ENCODE data around the gene SMARCA2.

Gene SMARCA2

DNA sequence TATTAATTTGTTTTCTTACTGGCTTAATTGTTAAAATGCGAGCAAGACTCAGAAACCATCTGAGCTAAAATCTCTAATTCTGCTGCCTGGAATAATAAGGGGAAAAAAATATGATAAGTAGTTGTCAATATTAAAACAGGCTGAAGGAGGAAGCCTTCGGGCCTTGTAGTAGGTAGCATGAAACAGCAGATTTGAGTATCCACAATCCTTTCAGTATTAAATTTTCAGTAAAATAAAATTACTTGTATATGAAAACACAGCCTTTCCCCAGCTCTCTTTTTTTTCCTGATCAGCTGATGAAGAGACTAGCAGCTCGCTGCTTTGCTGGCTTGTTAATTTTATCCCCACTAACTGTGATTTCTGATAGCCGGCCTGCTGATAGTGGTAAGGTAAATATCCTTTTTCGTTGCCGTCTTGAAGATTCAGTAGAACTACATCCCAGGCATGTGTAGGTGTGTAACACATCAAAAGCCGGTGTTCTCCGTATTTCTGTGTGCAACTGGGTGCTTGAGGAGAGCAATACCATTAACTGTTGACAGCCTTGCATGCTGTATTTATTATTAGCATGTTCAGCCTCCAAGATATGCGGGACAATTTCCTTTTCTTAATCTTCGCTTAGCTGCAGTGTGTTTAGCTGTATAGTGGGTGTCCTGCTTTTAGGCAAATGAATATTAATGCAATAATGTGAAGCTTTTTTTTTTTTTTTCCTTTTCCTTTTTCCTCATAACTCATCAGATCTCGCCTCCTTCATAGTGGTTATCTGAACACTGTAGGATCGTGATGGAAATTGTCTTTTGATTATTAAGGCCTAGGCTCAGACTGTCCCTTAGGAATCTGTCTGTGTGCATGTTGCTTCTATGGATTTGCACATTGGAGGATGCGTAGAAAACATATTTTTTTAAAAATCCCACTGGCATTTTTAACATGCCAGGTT, 144.6 kb downstream of the SMARCA2 start:
- H3K27ac ChIP-seq (ENCODE audit: insufficient read depth, low read length, poor library complexity, severe bottlenecking): no peak overlapping the region

GRCh38 chr9:2161661-2162060, 146.5 kb downstream of the SMARCA2 start:
- Histone ChIP-seq H3K4me1 (ENCODE audit: control insufficient read depth, insufficient read depth, low read length, poor library complexity, severe bottlenecking) (peaks cover 23% of the 10 kb centered on the region), H3K27ac (ENCODE audit: insufficient read depth, low read length, poor library complexity, severe bottlenecking) (no peak overlapping the region), H3K27me3 (replicated peaks; ENCODE audit: control insufficient read depth, insufficient read depth, low read length, poor library complexity, severe bottlenecking) (no peaks in the 10 kb centered on the region), H3K9me3 (ENCODE audit: control insufficient read depth, low read length) (no peaks in the 10 kb centered on the region), H3K36me3 (ENCODE audit: control insufficient read depth, insufficient read depth, low read length) (peaks cover 21% of the 10 kb centered on the region), H3K4me3 (ENCODE audit: insufficient read depth, low read depth, low read length, poor library complexity, severe bottlenecking) (no peak overlapping the region)
- DNase-seq: no peak

More for the DNA sequence above, 144.6 kb downstream of the SMARCA2 start:
- no peak overlapping the region for H3K4me3 ChIP-seq (ENCODE audit: insufficient read depth, low read depth, low read length, poor library complexity, severe bottlenecking)
- H3K36me3 ChIP-seq (ENCODE audit: control insufficient read depth, insufficient read depth, low read length): peaks cover 21% of the 10 kb centered on the region
- peaks cover 24% of the 10 kb centered on the region for H3K4me1 ChIP-seq (ENCODE audit: control insufficient read depth, insufficient read depth, low read length, poor library complexity, severe bottlenecking)
- DNase-seq: no peak
- H3K27me3 ChIP-seq (replicated peaks; ENCODE audit: control insufficient read depth, insufficient read depth, low read length, poor library complexity, severe bottlenecking): no peaks in the 10 kb centered on the region
- H3K9me3 ChIP-seq (ENCODE audit: control insufficient read depth, low read length): no peaks in the 10 kb centered on the region

- no peak overlapping the region for H3K27ac ChIP-seq (ENCODE audit: insufficient read depth, low read length, poor library complexity, severe bottlenecking)
- H3K4me1 ChIP-seq (ENCODE audit: control insufficient read depth, insufficient read depth, low read length, poor library complexity, severe bottlenecking): peaks cover 13% of the 10 kb centered on the region
- no peaks in the 10 kb centered on the region for H3K27me3 ChIP-seq (replicated peaks; ENCODE audit: control insufficient read depth, insufficient read depth, low read length, poor library complexity, severe bottlenecking)
- peaks cover 24% of the 10 kb centered on the region for H3K36me3 ChIP-seq (ENCODE audit: control insufficient read depth, insufficient read depth, low read length)
- DNase-seq: no peak
- H3K4me3 ChIP-seq (ENCODE audit: insufficient read depth, low read depth, low read length, poor library complexity, severe bottlenecking): no peak overlapping the region
- H3K9me3 ChIP-seq (ENCODE audit: control insufficient read depth, low read length): no peaks in the 10 kb centered on the region
Observed at GRCh38 chr9:2163231-2163885, 148.2 kb downstream of the SMARCA2 start.

GRCh38 chr9:2164268-2164667, 149.1 kb downstream of the SMARCA2 start:
- H3K9me3 ChIP-seq (ENCODE audit: control insufficient read depth, low read length): no peaks in the 10 kb centered on the region
- H3K4me3 ChIP-seq (ENCODE audit: insufficient read depth, low read depth, low read length, poor library complexity, severe bottlenecking): no peak overlapping the region
- H3K4me1 ChIP-seq (ENCODE audit: control insufficient read depth, insufficient read depth, low read length, poor library complexity, severe bottlenecking): peaks cover 6% of the 10 kb centered on the region
- H3K36me3 ChIP-seq (ENCODE audit: control insufficient read depth, insufficient read depth, low read length): peaks cover 25% of the 10 kb centered on the region
- DNase-seq: no peak
- H3K27me3 ChIP-seq (replicated peaks; ENCODE audit: control insufficient read depth, insufficient read depth, low read length, poor library complexity, severe bottlenecking): no peaks in the 10 kb centered on the region
- no peak overlapping the region for H3K27ac ChIP-seq (ENCODE audit: insufficient read depth, low read length, poor library complexity, severe bottlenecking)

GRCh38 chr9:2166203-2166602, 151.1 kb downstream of the SMARCA2 start:
- H3K27ac ChIP-seq (ENCODE audit: insufficient read depth, low read length, poor library complexity, severe bottlenecking): no peak overlapping the region
- no peaks in the 10 kb centered on the region for H3K27me3 ChIP-seq (replicated peaks; ENCODE audit: control insufficient read depth, insufficient read depth, low read length, poor library complexity, severe bottlenecking)
- no peaks in the 10 kb centered on the region for H3K9me3 ChIP-seq (ENCODE audit: control insufficient read depth, low read length)
- no peaks in the 10 kb centered on the region for H3K4me1 ChIP-seq (ENCODE audit: control insufficient read depth, insufficient read depth, low read length, poor library complexity, severe bottlenecking)
- no peak overlapping the region for H3K4me3 ChIP-seq (ENCODE audit: insufficient read depth, low read depth, low read length, poor library complexity, severe bottlenecking)
- peaks cover 41% of the 10 kb centered on the region for H3K36me3 ChIP-seq (ENCODE audit: control insufficient read depth, insufficient read depth, low read length)
- DNase-seq: no peak

DNA sequence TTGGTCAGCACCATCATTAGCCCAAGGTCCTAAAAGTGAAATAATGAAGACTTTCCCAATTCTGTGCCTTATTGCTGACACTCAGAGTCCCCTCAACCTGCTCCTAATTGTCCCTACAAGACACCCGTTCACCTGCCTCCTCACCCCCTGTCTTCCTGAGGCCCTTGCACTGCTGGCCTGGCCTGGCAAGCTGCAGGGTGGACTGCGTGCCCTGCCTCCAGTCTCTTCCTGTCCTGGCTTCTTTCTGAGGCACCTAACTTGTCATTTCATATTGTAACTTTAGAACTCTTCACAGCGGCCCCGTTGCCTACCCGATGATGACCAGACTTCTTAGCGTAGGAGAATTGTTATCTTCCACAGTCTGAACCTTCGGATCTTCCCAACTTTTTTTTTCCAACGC, 153.9 kb downstream of the SMARCA2 start:
- H3K9me3 ChIP-seq (ENCODE audit: control insufficient read depth, low read length): no peaks in the 10 kb centered on the region
- H3K4me3 ChIP-seq (ENCODE audit: insufficient read depth, low read depth, low read length, poor library complexity, severe bottlenecking): no peak overlapping the region
- no peaks in the 10 kb centered on the region for H3K27me3 ChIP-seq (replicated peaks; ENCODE audit: control insufficient read depth, insufficient read depth, low read length, poor library complexity, severe bottlenecking)
- no peaks in the 10 kb centered on the region for H3K4me1 ChIP-seq (ENCODE audit: control insufficient read depth, insufficient read depth, low read length, poor library complexity, severe bottlenecking)
- no peak overlapping the region for H3K27ac ChIP-seq (ENCODE audit: insufficient read depth, low read length, poor library complexity, severe bottlenecking)
- H3K36me3 ChIP-seq (ENCODE audit: control insufficient read depth, insufficient read depth, low read length): peaks cover 33% of the 10 kb centered on the region
- DNase-seq: no peak

GRCh38 chr9:2170722-2171121, 155.6 kb downstream of the SMARCA2 start:
- H3K27ac ChIP-seq (ENCODE audit: insufficient read depth, low read length, poor library complexity, severe bottlenecking): no peak overlapping the region
- H3K4me1 ChIP-seq (ENCODE audit: control insufficient read depth, insufficient read depth, low read length, poor library complexity, severe bottlenecking): no peaks in the 10 kb centered on the region
- no peaks in the 10 kb centered on the region for H3K27me3 ChIP-seq (replicated peaks; ENCODE audit: control insufficient read depth, insufficient read depth, low read length, poor library complexity, severe bottlenecking)
- H3K36me3 ChIP-seq (ENCODE audit: control insufficient read depth, insufficient read depth, low read length): peaks cover 31% of the 10 kb centered on the region
- H3K9me3 ChIP-seq (ENCODE audit: control insufficient read depth, low read length): no peaks in the 10 kb centered on the region
- H3K4me3 ChIP-seq (ENCODE audit: insufficient read depth, low read depth, low read length, poor library complexity, severe bottlenecking): no peak overlapping the region
- no peak for DNase-seq

DNA sequence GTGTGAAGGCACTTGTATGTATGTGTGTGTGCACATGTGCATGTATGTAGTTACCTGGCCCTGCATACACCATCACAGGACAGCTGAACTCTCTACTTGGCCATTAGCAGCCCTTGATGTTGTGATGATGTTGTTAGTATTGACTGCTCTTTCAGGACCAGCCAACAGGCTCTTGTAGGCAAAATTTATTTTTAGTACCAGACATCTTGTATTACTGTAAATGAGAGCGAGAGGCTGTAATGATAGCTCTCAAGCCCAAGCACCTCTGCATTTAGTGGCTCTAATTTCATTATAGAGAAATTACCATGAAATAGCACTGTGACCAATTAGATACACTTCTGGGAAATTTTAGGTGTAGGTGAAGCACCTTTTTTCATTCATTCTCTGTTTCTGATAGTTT, 158.0 kb downstream of the SMARCA2 start:
- Histone ChIP-seq H3K4me1 (ENCODE audit: control insufficient read depth, insufficient read depth, low read length, poor library complexity, severe bottlenecking) (no peaks in the 10 kb centered on the region), H3K27me3 (replicated peaks; ENCODE audit: control insufficient read depth, insufficient read depth, low read length, poor library complexity, severe bottlenecking) (no peaks in the 10 kb centered on the region), H3K9me3 (ENCODE audit: control insufficient read depth, low read length) (no peaks in the 10 kb centered on the region), H3K27ac (ENCODE audit: insufficient read depth, low read length, poor library complexity, severe bottlenecking) (no peak overlapping the region), H3K36me3 (ENCODE audit: control insufficient read depth, insufficient read depth, low read length) (peaks cover 29% of the 10 kb centered on the region), H3K4me3 (ENCODE audit: insufficient read depth, low read depth, low read length, poor library complexity, severe bottlenecking) (no peak overlapping the region)
- DNase-seq: no peak

DNA sequence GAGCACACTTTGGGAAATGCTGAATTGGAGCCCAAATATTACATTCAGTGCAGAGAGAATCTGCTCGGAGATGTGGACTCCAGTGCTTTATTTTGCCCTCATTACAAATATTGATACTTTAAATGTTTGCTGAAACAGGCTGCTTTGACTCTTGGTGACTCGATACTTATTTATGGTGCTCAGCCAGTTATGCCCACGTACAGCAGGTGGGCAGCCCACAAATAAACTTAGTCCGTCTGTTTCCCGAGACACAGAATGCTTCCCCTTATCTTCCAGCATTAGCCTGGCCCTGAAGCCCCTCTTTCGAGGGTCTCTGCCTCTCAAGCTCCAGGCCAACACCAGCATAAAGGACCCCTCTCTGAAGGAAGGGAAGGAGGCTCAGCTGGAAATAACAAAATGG, 158.7 kb downstream of the SMARCA2 start:
- no peak for DNase-seq
- Histone ChIP-seq H3K4me3 (ENCODE audit: insufficient read depth, low read depth, low read length, poor library complexity, severe bottlenecking) (no peak overlapping the region), H3K4me1 (ENCODE audit: control insufficient read depth, insufficient read depth, low read length, poor library complexity, severe bottlenecking) (no peaks in the 10 kb centered on the region), H3K9me3 (ENCODE audit: control insufficient read depth, low read length) (no peaks in the 10 kb centered on the region), H3K36me3 (ENCODE audit: control insufficient read depth, insufficient read depth, low read length) (peaks cover 26% of the 10 kb centered on the region), H3K27me3 (replicated peaks; ENCODE audit: control insufficient read depth, insufficient read depth, low read length, poor library complexity, severe bottlenecking) (no peaks in the 10 kb centered on the region), H3K27ac (ENCODE audit: insufficient read depth, low read length, poor library complexity, severe bottlenecking) (no peak overlapping the region)

- Histone ChIP-seq H3K4me3 (ENCODE audit: insufficient read depth, low read depth, low read length, poor library complexity, severe bottlenecking) (no peak overlapping the region), H3K9me3 (ENCODE audit: control insufficient read depth, low read length) (no peaks in the 10 kb centered on the region), H3K36me3 (ENCODE audit: control insufficient read depth, insufficient read depth, low read length) (peaks cover 26% of the 10 kb centered on the region), H3K27me3 (replicated peaks; ENCODE audit: control insufficient read depth, insufficient read depth, low read length, poor library complexity, severe bottlenecking) (no peaks in the 10 kb centered on the region), H3K4me1 (ENCODE audit: control insufficient read depth, insufficient read depth, low read length, poor library complexity, severe bottlenecking) (no peaks in the 10 kb centered on the region), H3K27ac (ENCODE audit: insufficient read depth, low read length, poor library complexity, severe bottlenecking) (no peak overlapping the region)
- no peak for DNase-seq
Observed at GRCh38 chr9:2174306-2174705, 159.2 kb downstream of the SMARCA2 start.

All from effector memory CD4-positive, alpha-beta T cell (primary cell).